Neural cell (in vitro differentiated cells): Measurements from ENCODE around the gene FZR1.

Experiments used
- CTCF ChIP-seq: fragments of 450-650 bp; IDR thresholded peaks from 2 replicates; pipeline ENCODE4 v1.5.1; 2014; ENCODE audit warnings: antibody characterized with exemption, mild to moderate bottlenecking, moderate library complexity; ENCODE audit not compliant: poor library complexity, severe bottlenecking
- EP300 ChIP-seq: fragments of 450-650 bp; conservative IDR thresholded peaks from 2 replicates; pipeline ENCODE4 v1.6.1; 2014; ENCODE audit warnings: antibody characterized with exemption, mild to moderate bottlenecking, moderate library complexity; ENCODE audit not compliant: poor library complexity, severe bottlenecking

DNA sequence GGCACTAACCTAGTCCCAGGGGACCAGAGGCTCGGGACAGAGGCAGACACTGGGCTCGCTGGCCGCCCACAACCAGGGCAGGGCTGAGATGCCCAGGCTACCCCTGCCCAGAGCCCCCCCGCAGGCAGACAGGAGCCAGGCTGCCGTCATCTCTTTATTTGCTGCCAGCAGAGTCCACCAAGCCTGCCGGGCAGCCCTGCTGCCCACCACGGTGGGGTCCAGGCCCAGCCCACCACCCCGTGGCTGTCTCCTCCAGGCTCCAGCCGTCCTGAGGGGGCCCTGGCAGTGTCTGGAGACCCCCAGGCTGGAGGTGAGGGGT is 37.9 kb downstream of the FZR1 start:
- no peak for TF ChIP-seq CTCF
- TF ChIP-seq EP300, result no peak
